ENCODE results near the gene SLC35F1. TPM values are rescaled to one million over a fixed set of nuclear protein-coding genes. Genes with fewer than 3 reads are reported as not detected.

SLC35F1 gene
- total RNA-seq, 1 donor from 2014 or later, result 22.4 TPM

- peak overlapping the region; percentile 69 for H3K27ac Mint-ChIP-seq (ENCODE audit: unreplicated experiment)
- H3K36me3 Mint-ChIP-seq (ENCODE audit: unreplicated experiment), result no peaks in the 10 kb centered on the region
- H3K4me1 Mint-ChIP-seq (ENCODE audit: low read depth, unreplicated experiment), result peaks cover 12% of the 10 kb centered on the region
- no peak for TF ChIP-seq CTCF (IDR thresholded peaks at IDR 0.05; ENCODE audit: partially characterized antibody, unreplicated experiment)
- no peaks in the 10 kb centered on the region for H3K27me3 Mint-ChIP-seq (ENCODE audit: unreplicated experiment)
- no peaks in the 10 kb centered on the region for H3K9me3 Mint-ChIP-seq (ENCODE audit: unreplicated experiment)
- H3K4me3 Mint-ChIP-seq (ENCODE audit: unreplicated experiment), result no peak overlapping the region
- DNase-seq, result no peak
Observed at GRCh38 chr6:117985916-117986315, 78.9 kb downstream of the SLC35F1 start.

- no peak for DNase-seq
- no peak for TF ChIP-seq CTCF (IDR thresholded peaks at IDR 0.05; ENCODE audit: partially characterized antibody, unreplicated experiment)
- Mint-ChIP-seq H3K4me1 (ENCODE audit: low read depth, unreplicated experiment) (peaks cover 12% of the 10 kb centered on the region), H3K27me3 (ENCODE audit: unreplicated experiment) (no peaks in the 10 kb centered on the region), H3K9me3 (ENCODE audit: unreplicated experiment) (no peaks in the 10 kb centered on the region), H3K36me3 (ENCODE audit: unreplicated experiment) (no peaks in the 10 kb centered on the region), H3K27ac (ENCODE audit: unreplicated experiment) (peak overlapping the region; percentile 69), H3K4me3 (ENCODE audit: unreplicated experiment) (no peak overlapping the region)
Observed at GRCh38 chr6:117986396-117986795, 79.3 kb downstream of the SLC35F1 start.

- DNase-seq, result no peak
- H3K9me3 Mint-ChIP-seq (ENCODE audit: unreplicated experiment), result peaks cover 2% of the 10 kb centered on the region
- no peak overlapping the region for H3K4me3 Mint-ChIP-seq (ENCODE audit: unreplicated experiment)
- TF ChIP-seq CTCF (IDR thresholded peaks at IDR 0.05; ENCODE audit: partially characterized antibody, unreplicated experiment), result no peak
- H3K27ac Mint-ChIP-seq (ENCODE audit: unreplicated experiment), result no peak overlapping the region
- H3K4me1 Mint-ChIP-seq (ENCODE audit: low read depth, unreplicated experiment), result peaks cover 29% of the 10 kb centered on the region
- H3K36me3 Mint-ChIP-seq (ENCODE audit: unreplicated experiment), result no peaks in the 10 kb centered on the region
- no peaks in the 10 kb centered on the region for H3K27me3 Mint-ChIP-seq (ENCODE audit: unreplicated experiment)
Observed at GRCh38 chr6:117989086-117989485, 82.0 kb downstream of the SLC35F1 start.

DNA sequence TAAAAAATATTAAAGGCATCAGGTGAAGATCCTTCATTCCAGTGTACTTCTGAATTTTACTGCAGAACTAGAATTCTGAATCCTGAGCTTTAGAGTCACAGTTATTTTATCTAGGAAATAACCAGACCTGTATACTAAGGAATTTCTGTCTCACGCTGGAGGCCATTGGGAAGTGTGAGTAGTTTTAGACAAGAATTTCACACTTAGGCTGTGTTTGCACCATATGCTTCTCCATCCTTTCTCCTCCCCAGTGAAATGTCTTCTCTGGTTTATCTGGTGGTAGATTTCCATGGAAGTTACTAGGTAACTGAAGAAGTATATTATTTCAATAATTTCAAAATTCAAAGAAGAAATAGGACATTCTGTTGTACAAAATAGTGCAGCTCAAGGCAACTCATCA lies 83.1 kb downstream of the SLC35F1 start:
- peaks cover 4% of the 10 kb centered on the region for H3K9me3 Mint-ChIP-seq (ENCODE audit: unreplicated experiment)
- no peak overlapping the region for H3K27ac Mint-ChIP-seq (ENCODE audit: unreplicated experiment)
- H3K4me3 Mint-ChIP-seq (ENCODE audit: unreplicated experiment), result no peak overlapping the region
- no peaks in the 10 kb centered on the region for H3K27me3 Mint-ChIP-seq (ENCODE audit: unreplicated experiment)
- TF ChIP-seq CTCF (IDR thresholded peaks at IDR 0.05; ENCODE audit: partially characterized antibody, unreplicated experiment), result no peak
- no peaks in the 10 kb centered on the region for H3K36me3 Mint-ChIP-seq (ENCODE audit: unreplicated experiment)
- H3K4me1 Mint-ChIP-seq (ENCODE audit: low read depth, unreplicated experiment), result peaks cover 32% of the 10 kb centered on the region
- DNase-seq, result no peak

GRCh38 chr6:117992856-117993255 lies 85.8 kb downstream of the SLC35F1 start:
- Mint-ChIP-seq H3K36me3 (ENCODE audit: unreplicated experiment) (no peaks in the 10 kb centered on the region), H3K9me3 (ENCODE audit: unreplicated experiment) (peaks cover 5% of the 10 kb centered on the region), H3K27me3 (ENCODE audit: unreplicated experiment) (no peaks in the 10 kb centered on the region), H3K27ac (ENCODE audit: unreplicated experiment) (peak overlapping the region; percentile 26), H3K4me1 (ENCODE audit: low read depth, unreplicated experiment) (peaks cover 22% of the 10 kb centered on the region), H3K4me3 (ENCODE audit: unreplicated experiment) (no peak overlapping the region)
- no peak for TF ChIP-seq CTCF (IDR thresholded peaks at IDR 0.05; ENCODE audit: partially characterized antibody, unreplicated experiment)
- DNase-seq, result peak; percentile 21

All from glutamatergic neuron (in vitro differentiated cells).